ENCODE measurements around the gene CMPK2.

The CMPK2 gene

DNA sequence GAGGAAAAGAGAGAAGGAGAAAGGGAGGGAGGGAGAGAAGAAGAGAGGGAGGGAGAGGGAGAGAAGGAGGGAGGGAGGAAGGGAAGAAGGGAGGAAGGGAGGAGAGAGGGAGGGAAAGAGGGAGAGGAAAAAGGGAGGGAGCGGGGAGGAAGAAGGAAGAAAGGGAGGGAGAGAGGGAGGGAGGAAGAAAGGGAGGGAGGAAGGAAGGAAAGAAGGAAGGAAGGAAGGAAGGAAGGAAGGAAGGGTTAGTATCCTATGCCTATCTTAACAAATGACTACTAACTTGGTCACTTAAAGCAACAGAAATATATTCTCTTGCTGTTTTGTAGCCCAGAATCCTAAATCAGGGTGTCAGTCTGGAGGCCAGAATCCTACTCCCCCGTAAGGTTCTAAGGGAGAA, 52.1 kb downstream of the CMPK2 start:
- H2BK120ac ChIP-seq (ENCODE audit: low read depth, low read length): no peak overlapping the region
- H2BK5ac ChIP-seq (ENCODE audit: low read depth, low read length, poor library complexity, severe bottlenecking): no peak overlapping the region
- no peak overlapping the region for H4K8ac ChIP-seq (ENCODE audit: low read length)
- H3K23ac ChIP-seq (ENCODE audit: low read length in 2 of 2): no peak overlapping the region
- H3K4me1 ChIP-seq (ENCODE audit: control insufficient read depth, insufficient read depth, low read depth, low read length): no peaks in the 10 kb centered on the region
- H2AK5ac ChIP-seq (ENCODE audit: low read length, severe bottlenecking): no peak overlapping the region
- H2AFZ ChIP-seq (ENCODE audit: low read depth, low read length): no peak overlapping the region
- H3K18ac ChIP-seq (ENCODE audit: low read depth in 1 of 2, low read length in 2 of 2): no peak overlapping the region
- 94% methylated on average over 1 of the region's 2 CpGs for WGBS
- H2BK12ac ChIP-seq (ENCODE audit: low read length in 2 of 2): no peak overlapping the region
- no peak overlapping the region for H4K91ac ChIP-seq (ENCODE audit: low read length)
- DNase-seq: no peak
- H3K9ac ChIP-seq (ENCODE audit: low read length): no peak overlapping the region
- no peak overlapping the region for H3K14ac ChIP-seq (ENCODE audit: low read length in 2 of 2)
- H3K4me3 ChIP-seq (ENCODE audit: insufficient read depth in 1 of 2, low read depth in 1 of 2, low read length in 2 of 2): no peak overlapping the region
- H3K4ac ChIP-seq (ENCODE audit: low read depth in 1 of 2, low read length in 2 of 2): no peak overlapping the region
- H2BK15ac ChIP-seq (ENCODE audit: low read depth, poor library complexity, severe bottlenecking): no peak overlapping the region
- no peak overlapping the region for H3K4me2 ChIP-seq (ENCODE audit: low read length, poor library complexity, severe bottlenecking)
- no peaks in the 10 kb centered on the region for H3K36me3 ChIP-seq (ENCODE audit: control insufficient read depth in 1 of 2, insufficient read depth in 2 of 2, low read depth in 1 of 2, low read length in 2 of 2)
- H3K9me3 ChIP-seq (ENCODE audit: control insufficient read depth, low read length): no peaks in the 10 kb centered on the region
- H3K79me1 ChIP-seq (replicated peaks; ENCODE audit: low read length, poor library complexity, severe bottlenecking): no peaks in the 10 kb centered on the region
- H3K27ac ChIP-seq (ENCODE audit: low read length, poor library complexity, severe bottlenecking): no peak overlapping the region
- H3K27me3 ChIP-seq (ENCODE audit: control insufficient read depth in 1 of 2, insufficient read depth in 1 of 2, low read length in 2 of 2): peaks cover 3 to 46% of the 10 kb centered on the region in 2 experiments

- Histone ChIP-seq H2AK5ac (ENCODE audit: low read length, severe bottlenecking) (no peak overlapping the region), H3K4ac (ENCODE audit: low read depth in 1 of 2, low read length in 2 of 2) (no peak overlapping the region), H2AFZ (ENCODE audit: low read depth, low read length) (no peak overlapping the region), H2BK120ac (ENCODE audit: low read depth, low read length) (no peak overlapping the region), H2BK15ac (ENCODE audit: low read depth, poor library complexity, severe bottlenecking) (no peak overlapping the region), H3K14ac (ENCODE audit: low read length in 2 of 2) (no peak overlapping the region), H3K23ac (ENCODE audit: low read length in 2 of 2) (no peak overlapping the region), H3K4me1 (ENCODE audit: control insufficient read depth, insufficient read depth, low read depth, low read length) (no peaks in the 10 kb centered on the region), H3K9me3 (ENCODE audit: control insufficient read depth, low read length) (no peaks in the 10 kb centered on the region), H2BK12ac (ENCODE audit: low read length in 2 of 2) (no peak overlapping the region), H4K8ac (ENCODE audit: low read length) (peak overlapping the region; percentile 6), H3K79me1 (replicated peaks; ENCODE audit: low read length, poor library complexity, severe bottlenecking) (no peaks in the 10 kb centered on the region), H2BK5ac (ENCODE audit: low read depth, low read length, poor library complexity, severe bottlenecking) (no peak overlapping the region), H3K36me3 (ENCODE audit: control insufficient read depth in 1 of 2, insufficient read depth in 2 of 2, low read depth in 1 of 2, low read length in 2 of 2) (no peaks in the 10 kb centered on the region), H3K4me2 (ENCODE audit: low read length, poor library complexity, severe bottlenecking) (no peak overlapping the region), H3K4me3 (ENCODE audit: insufficient read depth in 1 of 2, low read depth in 1 of 2, low read length in 2 of 2) (no peak overlapping the region), H3K9ac (ENCODE audit: low read length) (no peak overlapping the region), H3K27me3 (ENCODE audit: control insufficient read depth in 1 of 2, insufficient read depth in 1 of 2, low read length in 2 of 2) (peaks cover 3 to 51% of the 10 kb centered on the region in 2 experiments), H3K18ac (ENCODE audit: low read depth in 1 of 2, low read length in 2 of 2) (no peak overlapping the region), H3K27ac (ENCODE audit: low read length, poor library complexity, severe bottlenecking) (no peak overlapping the region), H4K91ac (ENCODE audit: low read length) (no peak overlapping the region)
- 85% methylated on average over 10 of the region's 12 CpGs for WGBS
- no peak for DNase-seq
Observed at GRCh38 chr2:6812857-6813530, 52.7 kb downstream of the CMPK2 start.

GRCh38 chr2:6810961-6811360, 54.7 kb downstream of the CMPK2 start:
- Histone ChIP-seq H3K9ac (ENCODE audit: low read length) (no peak overlapping the region), H2BK12ac (ENCODE audit: low read length in 2 of 2) (no peak overlapping the region), H4K91ac (ENCODE audit: low read length) (no peak overlapping the region), H3K4ac (ENCODE audit: low read depth in 1 of 2, low read length in 2 of 2) (no peak overlapping the region), H2BK5ac (ENCODE audit: low read depth, low read length, poor library complexity, severe bottlenecking) (no peak overlapping the region), H2AFZ (ENCODE audit: low read depth, low read length) (no peak overlapping the region), H4K8ac (ENCODE audit: low read length) (no peak overlapping the region), H3K27me3 (ENCODE audit: control insufficient read depth in 1 of 2, insufficient read depth in 1 of 2, low read length in 2 of 2) (peaks cover 3 to 45% of the 10 kb centered on the region in 2 experiments), H3K23ac (ENCODE audit: low read length in 2 of 2) (no peak overlapping the region), H3K4me1 (ENCODE audit: control insufficient read depth, insufficient read depth, low read depth, low read length) (no peaks in the 10 kb centered on the region), H3K18ac (ENCODE audit: low read depth in 1 of 2, low read length in 2 of 2) (no peak overlapping the region), H3K36me3 (ENCODE audit: control insufficient read depth in 1 of 2, insufficient read depth in 2 of 2, low read depth in 1 of 2, low read length in 2 of 2) (no peaks in the 10 kb centered on the region), H3K4me2 (ENCODE audit: low read length, poor library complexity, severe bottlenecking) (no peak overlapping the region), H3K27ac (ENCODE audit: low read length, poor library complexity, severe bottlenecking) (no peak overlapping the region), H3K4me3 (ENCODE audit: insufficient read depth in 1 of 2, low read depth in 1 of 2, low read length in 2 of 2) (no peak overlapping the region), H2BK120ac (ENCODE audit: low read depth, low read length) (no peak overlapping the region), H3K79me1 (replicated peaks; ENCODE audit: low read length, poor library complexity, severe bottlenecking) (no peaks in the 10 kb centered on the region), H2AK5ac (ENCODE audit: low read length, severe bottlenecking) (no peak overlapping the region), H3K14ac (ENCODE audit: low read length in 2 of 2) (peak overlapping the region in 1 of 2 experiments; percentile 49), H3K9me3 (ENCODE audit: control insufficient read depth, low read length) (no peaks in the 10 kb centered on the region), H2BK15ac (ENCODE audit: low read depth, poor library complexity, severe bottlenecking) (no peak overlapping the region)
- 87% methylated on average over 6 of the region's 6 CpGs for WGBS
- no peak for DNase-seq

DNA sequence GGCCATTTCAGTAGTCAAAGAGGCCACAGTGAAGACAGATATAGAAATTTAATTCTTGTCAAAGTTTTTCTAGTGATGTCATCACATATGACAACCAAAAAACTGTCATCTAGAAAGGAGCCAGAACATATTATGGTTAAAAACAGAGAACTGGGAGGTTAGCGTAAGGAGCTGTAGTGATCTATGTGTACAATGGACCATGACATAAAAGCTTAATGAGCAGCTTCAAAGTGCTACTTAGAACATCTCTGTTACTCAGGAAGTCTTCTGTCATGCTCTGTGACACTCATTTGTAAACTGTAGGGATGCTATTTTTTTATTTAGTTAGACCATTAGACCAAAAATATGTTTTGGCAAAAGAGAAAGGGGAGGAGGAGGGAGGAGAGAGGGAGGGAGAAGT, 57.3 kb downstream of the CMPK2 start:
- no peak overlapping the region for H3K23ac ChIP-seq (ENCODE audit: low read length in 2 of 2)
- H3K18ac ChIP-seq (ENCODE audit: low read depth in 1 of 2, low read length in 2 of 2): no peak overlapping the region
- no peak overlapping the region for H3K9ac ChIP-seq (ENCODE audit: low read length)
- WGBS: 60% methylated on average over 1 of the region's 1 CpG
- no peak overlapping the region for H3K14ac ChIP-seq (ENCODE audit: low read length in 2 of 2)
- no peaks in the 10 kb centered on the region for H3K9me3 ChIP-seq (ENCODE audit: control insufficient read depth, low read length)
- H4K91ac ChIP-seq (ENCODE audit: low read length): no peak overlapping the region
- no peak overlapping the region for H2BK12ac ChIP-seq (ENCODE audit: low read length in 2 of 2)
- H3K4me2 ChIP-seq (ENCODE audit: low read length, poor library complexity, severe bottlenecking): no peak overlapping the region
- H3K4ac ChIP-seq (ENCODE audit: low read depth in 1 of 2, low read length in 2 of 2): no peak overlapping the region
- no peaks in the 10 kb centered on the region for H3K79me1 ChIP-seq (replicated peaks; ENCODE audit: low read length, poor library complexity, severe bottlenecking)
- no peak overlapping the region for H3K27ac ChIP-seq (ENCODE audit: low read length, poor library complexity, severe bottlenecking)
- H2BK15ac ChIP-seq (ENCODE audit: low read depth, poor library complexity, severe bottlenecking): no peak overlapping the region
- no peak overlapping the region for H2AFZ ChIP-seq (ENCODE audit: low read depth, low read length)
- H2BK5ac ChIP-seq (ENCODE audit: low read depth, low read length, poor library complexity, severe bottlenecking): no peak overlapping the region
- no peak overlapping the region for H4K8ac ChIP-seq (ENCODE audit: low read length)
- H2BK120ac ChIP-seq (ENCODE audit: low read depth, low read length): no peak overlapping the region
- H3K4me1 ChIP-seq (ENCODE audit: control insufficient read depth, insufficient read depth, low read depth, low read length): no peaks in the 10 kb centered on the region
- H3K36me3 ChIP-seq (ENCODE audit: control insufficient read depth in 1 of 2, insufficient read depth in 2 of 2, low read depth in 1 of 2, low read length in 2 of 2): no peaks in the 10 kb centered on the region
- no peak for DNase-seq
- H3K27me3 ChIP-seq (ENCODE audit: control insufficient read depth in 1 of 2, insufficient read depth in 1 of 2, low read length in 2 of 2): peaks cover 3 to 48% of the 10 kb centered on the region in 2 experiments
- no peak overlapping the region for H2AK5ac ChIP-seq (ENCODE audit: low read length, severe bottlenecking)
- H3K4me3 ChIP-seq (ENCODE audit: insufficient read depth in 1 of 2, low read depth in 1 of 2, low read length in 2 of 2): no peak overlapping the region

Measured in mesenchymal stem cell (in vitro differentiated cells and primary cell).